ENCODE results near the gene SIVA1. TPM values are rescaled to one million over a fixed set of nuclear protein-coding genes. Genes with fewer than 3 reads are reported as not detected.

The SIVA1 gene
- total RNA-seq, 4 donors from 2014 or later, result 228 to 357 (median 264) TPM

GRCh38 chr14:104773505-104774452, 20.8 kb downstream of the SIVA1 start:
- no peak for ATAC-seq
- H3K9me3 ChIP-seq, result no peaks in the 10 kb centered on the region
- H3K36me3 ChIP-seq, result peaks cover 0 to 41% of the 10 kb centered on the region in 2 donors
- no peaks in the 10 kb centered on the region for H3K4me1 ChIP-seq
- TF ChIP-seq POLR2A (IDR thresholded peaks at IDR 0.05), result no peak
- no peak for TF ChIP-seq CTCF (IDR thresholded peaks at IDR 0.05 in 4 of 5, conservative IDR thresholded peaks at IDR 0.05 in 1 of 5)
- intact Hi-C loops (cut with DNase I; ENCODE audit: low total_unique reads), result no loop called here
- DNase-seq, result no peak
- no peak overlapping the region for H3K4me3 ChIP-seq
- in situ Hi-C loops (cut with MboI; ENCODE audit: low sequenced_read_pairs in 4 of 4), result no loop called here
- H3K27ac ChIP-seq, result no peak overlapping the region
- H3K27me3 ChIP-seq, result no peaks in the 10 kb centered on the region

- Histone ChIP-seq H3K4me3 (no peak overlapping the region), H3K36me3 (peaks cover 0 to 41% of the 10 kb centered on the region in 2 donors), H3K9me3 (no peaks in the 10 kb centered on the region), H3K27ac (no peak overlapping the region), H3K27me3 (no peaks in the 10 kb centered on the region), H3K4me1 (no peaks in the 10 kb centered on the region)
- ATAC-seq, result no peak
- TF ChIP-seq POLR2A (IDR thresholded peaks at IDR 0.05) (no peak), CTCF (IDR thresholded peaks at IDR 0.05 in 4 of 5, conservative IDR thresholded peaks at IDR 0.05 in 1 of 5) (no peak)
- intact Hi-C loops (cut with DNase I; ENCODE audit: low total_unique reads) (no loop called here), in situ Hi-C loops (cut with MboI; ENCODE audit: low sequenced_read_pairs in 4 of 4) (no loop called here)
- no peak for DNase-seq
These were observed 21.6 kb downstream of the SIVA1 start for GRCh38 chr14:104774453-104775072.

GRCh38 chr14:104775073-104775489, 22.1 kb downstream of the SIVA1 start:
- DNase-seq (no peak), ATAC-seq (no peak)
- intact Hi-C loops (cut with DNase I; ENCODE audit: low total_unique reads), result no loop called here
- Histone ChIP-seq H3K36me3 (peaks cover 0 to 41% of the 10 kb centered on the region in 2 donors), H3K27me3 (no peaks in the 10 kb centered on the region), H3K27ac (no peak overlapping the region), H3K9me3 (no peaks in the 10 kb centered on the region), H3K4me3 (no peak overlapping the region), H3K4me1 (no peaks in the 10 kb centered on the region)
- in situ Hi-C loops (cut with MboI; ENCODE audit: low sequenced_read_pairs in 4 of 4), result no loop called here
- TF ChIP-seq POLR2A (IDR thresholded peaks at IDR 0.05) (no peak), CTCF (IDR thresholded peaks at IDR 0.05 in 4 of 5, conservative IDR thresholded peaks at IDR 0.05 in 1 of 5) (no peak)

GRCh38 chr14:104776481-104776880, 23.5 kb downstream of the SIVA1 start:
- H3K9me3 ChIP-seq, result no peaks in the 10 kb centered on the region
- H3K27ac ChIP-seq, result no peak overlapping the region
- no peaks in the 10 kb centered on the region for H3K27me3 ChIP-seq
- ATAC-seq, result no peak
- no peak overlapping the region for H3K4me3 ChIP-seq
- no peak for DNase-seq
- H3K4me1 ChIP-seq, result no peaks in the 10 kb centered on the region
- intact Hi-C loops (cut with DNase I; ENCODE audit: low total_unique reads), result no loop called here
- H3K36me3 ChIP-seq, result peaks cover 0 to 31% of the 10 kb centered on the region in 2 donors
- TF ChIP-seq CTCF (IDR thresholded peaks at IDR 0.05 in 4 of 5, conservative IDR thresholded peaks at IDR 0.05 in 1 of 5), result no peak
- no peak for TF ChIP-seq POLR2A (IDR thresholded peaks at IDR 0.05)
- in situ Hi-C loops (cut with MboI; ENCODE audit: low sequenced_read_pairs in 4 of 4), result no loop called here
